Natural killer cell (primary cell): ENCODE measurements around the gene KLHL34. TPM values are rescaled to one million over a fixed set of nuclear protein-coding genes. Genes with fewer than 3 reads are reported as not detected.
A peak's percentile ranks its signal among the peaks of the same experiment; 100 is the strongest.

ENCODE experiments used
- ATAC-seq, 3 donors: fragments of 150-1000 bp in 2 of 3; fragments of 200-7000 bp in 1 of 3; cut with Tn5 transposase; 1 replicate in 1 of 3; 2 replicates in 2 of 3; pipeline ENCODE4 v1.10.0; 2021; ENCODE audit warnings: mild to moderate bottlenecking in 2 of 3, moderate library complexity in 2 of 3
- DNase-seq, 2 donors: peaks; one replicate each; pipeline versions ENCODE4 v3.0.0 to v3.0.0-alpha.2; 2013 to 2021; ENCODE audit warnings: mixed read lengths in 1 of 2
- H3K27ac ChIP-seq: one replicate; pipeline ENCODE4 v1.5.1; 2013; ENCODE audit warnings: mild to moderate bottlenecking, low read length
- H3K27me3 ChIP-seq: one replicate; pipeline ENCODE4 v1.6.1; 2013; ENCODE audit warnings: low read length; ENCODE audit not compliant: control insufficient read depth, insufficient read depth
- H3K36me3 ChIP-seq: one replicate; pipeline ENCODE4 v1.6.1; 2013; ENCODE audit warnings: low read length; ENCODE audit not compliant: control insufficient read depth, insufficient read depth
- H3K4me1 ChIP-seq: one replicate; pipeline ENCODE4 v1.6.1; 2013; ENCODE audit warnings: low read length; ENCODE audit not compliant: control insufficient read depth, insufficient read depth
- H3K4me3 ChIP-seq: one replicate; pipeline ENCODE4 v1.5.1; 2013; ENCODE audit warnings: low read length
- H3K9me3 ChIP-seq: one replicate; pipeline ENCODE4 v1.6.1; 2013; ENCODE audit warnings: low read length; ENCODE audit not compliant: control insufficient read depth, insufficient read depth
- H3K27ac Mint-ChIP-seq, 2 donors: one replicate each; pipeline ENCODE4 v1.8.0; 2022; ENCODE audit warnings: mild to moderate bottlenecking in 2 of 2, mixed read lengths in 2 of 2, moderate library complexity in 1 of 2
- H3K27me3 Mint-ChIP-seq, 2 donors: one replicate each; pipeline ENCODE4 v1.8.0; 2022; ENCODE audit warnings: low read depth in 2 of 2, mixed read lengths in 2 of 2
- H3K36me3 Mint-ChIP-seq: one replicate; pipeline ENCODE4 v1.8.0; 2022; ENCODE audit warnings: mixed read lengths
- H3K4me1 Mint-ChIP-seq, 2 donors: one replicate each; pipeline ENCODE4 v1.8.0; 2022; ENCODE audit warnings: mixed read lengths in 2 of 2
- H3K4me3 Mint-ChIP-seq: one replicate; pipeline ENCODE4 v1.8.0; 2022; ENCODE audit warnings: mild to moderate bottlenecking, moderate library complexity, mixed read lengths
- H3K9me3 Mint-ChIP-seq, 2 donors: one replicate each; pipeline ENCODE4 v1.8.0; 2022; ENCODE audit warnings: mixed read lengths in 2 of 2
- CTCF ChIP-seq: fragments of 200-600 bp; IDR thresholded peaks from one replicate; pipeline ENCODE4 v1.8.0; 2022; ENCODE audit warnings: antibody characterized with exemption
- WGBS: methylation state at CpG from one replicate; pipeline ENCODE4 v1.1.7; 2013; ENCODE audit warnings: missing lambda C conversion rate; ENCODE audit not compliant: insufficient coverage; 5-methylcytosine and 5-hydroxymethylcytosine counted together
- intact Hi-C: fragments of 100-400 bp; cut with micrococcal nuclease; formaldehyde crosslinking; loops from one replicate; pipeline ENCODE4 v1.14.2; 2022
- total RNA-seq, 4 donors: library from RNA; stranded (reverse); fragments of 120-200 nt in 1 of 4; gene quantifications; one replicate each; pipeline versions ENCODE4 v1.2.3 to v1.2.4, GENCODE V29; 2013 to 2022

The KLHL34 gene
- not detected for total RNA-seq
- total RNA-seq (2013), result 0.07 TPM

GRCh38 chrX:21658152-21658737, at the start of gene KLHL34:
TSS of gene KLHL34 (minus strand) at chrX:21658330. CDS start at chrX:21657788, 542 bp downstream.
- Histone ChIP-seq H3K27me3 (peaks cover 4% of the 10 kb centered on the region), H3K4me3 (no peak within 1 kb of the TSS), H3K27ac (no peak within 1 kb of the TSS), H3K9me3 (no peaks in the 10 kb centered on the region), H3K36me3 (no peaks in the 10 kb centered on the region), H3K4me1 (peaks cover 4% of the 10 kb centered on the region)
- Mint-ChIP-seq H3K4me3 (no peak within 1 kb of the TSS), H3K4me1 (no peaks in the 10 kb centered on the region), H3K27ac (no peak within 1 kb of the TSS), H3K36me3 (no peaks in the 10 kb centered on the region), H3K9me3 (no peaks in the 10 kb centered on the region), H3K27me3 (peaks cover 14 to 16% of the 10 kb centered on the region in 2 donors)
- ATAC-seq (no peak), DNase-seq (peak in 1 of 2 donors; percentile 25)
- intact Hi-C loops, result no loop called here
- WGBS, result 7% methylated on average over 60 of the region's 60 CpGs
- TF ChIP-seq CTCF, result no peak

- WGBS, result 100% methylated on average over 3 of the region's 4 CpGs
- Histone ChIP-seq H3K27ac (no peak overlapping the region), H3K4me3 (no peak overlapping the region), H3K27me3 (no peaks in the 10 kb centered on the region), H3K36me3 (no peaks in the 10 kb centered on the region), H3K9me3 (no peaks in the 10 kb centered on the region), H3K4me1 (no peaks in the 10 kb centered on the region)
- peaks cover 0 to 6% of the 10 kb centered on the region in 2 donors for H3K27me3 Mint-ChIP-seq
- no peaks in the 10 kb centered on the region for H3K36me3 Mint-ChIP-seq
- no peaks in the 10 kb centered on the region for H3K9me3 Mint-ChIP-seq
- no peak overlapping the region for H3K4me3 Mint-ChIP-seq
- H3K4me1 Mint-ChIP-seq, result no peaks in the 10 kb centered on the region
- no peak for DNase-seq
- H3K27ac Mint-ChIP-seq, result no peak overlapping the region
- no peak for ATAC-seq
- intact Hi-C loops, result no loop called here
- TF ChIP-seq CTCF, result no peak
These were observed 47.1 kb upstream of the KLHL34 start for GRCh38 chrX:21705225-21705624.

- ATAC-seq (no peak), DNase-seq (no peak)
- intact Hi-C loops, result no loop called here
- Histone ChIP-seq H3K27me3 (no peaks in the 10 kb centered on the region), H3K36me3 (no peaks in the 10 kb centered on the region), H3K4me3 (no peak overlapping the region), H3K9me3 (no peaks in the 10 kb centered on the region), H3K27ac (no peak overlapping the region), H3K4me1 (no peaks in the 10 kb centered on the region)
- H3K4me3 Mint-ChIP-seq, result no peak overlapping the region
- H3K27me3 Mint-ChIP-seq, result peaks cover 0 to 6% of the 10 kb centered on the region in 2 donors
- H3K36me3 Mint-ChIP-seq, result no peaks in the 10 kb centered on the region
- 93% methylated on average over 3 of the region's 4 CpGs for WGBS
- H3K4me1 Mint-ChIP-seq, result no peaks in the 10 kb centered on the region
- TF ChIP-seq CTCF, result no peak
- H3K9me3 Mint-ChIP-seq, result no peaks in the 10 kb centered on the region
- H3K27ac Mint-ChIP-seq, result no peak overlapping the region
These were observed 44.6 kb upstream of the KLHL34 start for GRCh38 chrX:21702725-21703124.

- DNase-seq (no peak), ATAC-seq (no peak)
- Mint-ChIP-seq H3K27ac (no peak overlapping the region), H3K4me1 (no peaks in the 10 kb centered on the region), H3K9me3 (no peaks in the 10 kb centered on the region), H3K27me3 (peaks cover 0 to 6% of the 10 kb centered on the region in 2 donors), H3K4me3 (no peak overlapping the region), H3K36me3 (no peaks in the 10 kb centered on the region)
- no peak for TF ChIP-seq CTCF
- intact Hi-C loops, result no loop called here
- no peaks in the 10 kb centered on the region for H3K4me1 ChIP-seq
- WGBS, result 77% methylated on average over 3 of the region's 3 CpGs
- no peaks in the 10 kb centered on the region for H3K9me3 ChIP-seq
- no peaks in the 10 kb centered on the region for H3K27me3 ChIP-seq
- H3K4me3 ChIP-seq, result no peak overlapping the region
- no peaks in the 10 kb centered on the region for H3K36me3 ChIP-seq
- no peak overlapping the region for H3K27ac ChIP-seq
These were observed 42.8 kb upstream of the KLHL34 start for GRCh38 chrX:21700967-21701366.
